ENCODE data around the gene LGSN. TPM values are rescaled to one million over a fixed set of nuclear protein-coding genes. Genes with fewer than 3 reads are reported as not detected.
"Not testable (repeated sequence)": the region's sequence is repeated elsewhere in the genome, so short reads cannot be mapped to it uniquely, and the experiment has no call there.

The LGSN gene, protein sequence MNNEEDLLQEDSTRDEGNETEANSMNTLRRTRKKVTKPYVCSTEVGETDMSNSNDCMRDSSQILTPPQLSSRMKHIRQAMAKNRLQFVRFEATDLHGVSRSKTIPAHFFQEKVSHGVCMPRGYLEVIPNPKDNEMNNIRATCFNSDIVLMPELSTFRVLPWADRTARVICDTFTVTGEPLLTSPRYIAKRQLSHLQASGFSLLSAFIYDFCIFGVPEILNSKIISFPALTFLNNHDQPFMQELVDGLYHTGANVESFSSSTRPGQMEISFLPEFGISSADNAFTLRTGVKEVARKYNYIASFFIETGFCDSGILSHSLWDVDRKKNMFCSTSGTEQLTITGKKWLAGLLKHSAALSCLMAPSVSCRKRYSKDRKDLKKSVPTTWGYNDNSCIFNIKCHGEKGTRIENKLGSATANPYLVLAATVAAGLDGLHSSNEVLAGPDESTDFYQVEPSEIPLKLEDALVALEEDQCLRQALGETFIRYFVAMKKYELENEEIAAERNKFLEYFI
- not detected for polyA plus RNA-seq (2012; ENCODE audit: insufficient read depth, insufficient read length)

DNA sequence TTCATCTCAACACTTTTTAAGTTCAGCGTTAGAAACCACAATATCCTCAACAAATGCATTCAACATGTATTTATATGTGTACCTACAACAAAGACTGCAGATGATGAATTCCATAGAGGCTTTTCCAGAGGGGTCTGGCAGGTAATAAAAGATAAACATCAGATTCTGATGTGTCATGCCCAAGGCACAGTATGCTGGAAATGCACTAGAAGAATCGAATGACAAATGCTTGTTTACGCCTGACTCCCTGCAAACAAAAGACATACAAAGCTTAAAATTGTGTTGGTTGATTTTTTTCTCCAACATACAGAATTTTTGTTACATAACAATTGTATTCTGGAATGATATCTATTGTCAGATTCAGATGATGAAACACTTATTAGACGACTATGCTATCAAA lies at the start of gene LGSN:
LGSN (minus strand) TSS at position 45 of the 400 bp plus-strand sequence; CDS start at position 5, 40 bp downstream.
- DNase-seq (ENCODE audit: low read depth, low spot score) = no peak
- no peak within 1 kb of the TSS for H3K4me3 ChIP-seq (ENCODE audit: low read length)

- DNase-seq (ENCODE audit: low read depth, low spot score) = no peak
- H3K4me3 ChIP-seq (ENCODE audit: low read length) = no peak overlapping the region
Observed at GRCh38 chr6:63368347-63368746, 48.6 kb upstream of the LGSN start.

GRCh38 chr6:63362500-63363120 lies 42.8 kb upstream of the LGSN start:
- not testable (repeated sequence) for DNase-seq (ENCODE audit: low read depth, low spot score); H3K4me3 ChIP-seq (ENCODE audit: low read length)

GRCh38 chr6:63357384-63357783 lies 37.6 kb upstream of the LGSN start:
- DNase-seq (ENCODE audit: low read depth, low spot score) = not testable (repeated sequence)

GRCh38 chr6:63355632-63356031 lies 35.8 kb upstream of the LGSN start:
- no peak overlapping the region for H3K4me3 ChIP-seq (ENCODE audit: low read length)

More at GRCh38 chr6:63357384-63357783, 37.6 kb upstream of the LGSN start:
- H3K4me3 ChIP-seq (ENCODE audit: low read length) = not testable (repeated sequence)

DNA sequence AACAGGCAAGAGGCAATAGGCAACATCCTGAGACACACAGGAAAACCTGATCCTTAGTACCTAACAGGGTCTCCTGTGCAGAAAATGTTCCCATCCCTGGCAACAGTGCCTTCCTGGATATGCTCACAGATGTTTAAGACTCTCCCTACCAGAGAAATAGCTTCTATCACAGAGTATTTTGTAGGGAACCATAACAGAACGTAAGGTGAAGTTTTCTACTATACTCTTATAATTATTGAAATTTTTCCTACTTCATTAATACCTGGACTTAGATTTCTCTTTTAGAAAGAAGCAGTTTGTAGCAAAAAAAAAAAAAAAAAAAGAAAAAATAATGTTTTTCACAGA lies 33.5 kb upstream of the LGSN start:
- H3K4me3 ChIP-seq (ENCODE audit: low read length) = no peak overlapping the region
- DNase-seq (ENCODE audit: low read depth, low spot score) = no peak

More at GRCh38 chr6:63355632-63356031, 35.8 kb upstream of the LGSN start:
- no peak for DNase-seq (ENCODE audit: low read depth, low spot score)

DNA sequence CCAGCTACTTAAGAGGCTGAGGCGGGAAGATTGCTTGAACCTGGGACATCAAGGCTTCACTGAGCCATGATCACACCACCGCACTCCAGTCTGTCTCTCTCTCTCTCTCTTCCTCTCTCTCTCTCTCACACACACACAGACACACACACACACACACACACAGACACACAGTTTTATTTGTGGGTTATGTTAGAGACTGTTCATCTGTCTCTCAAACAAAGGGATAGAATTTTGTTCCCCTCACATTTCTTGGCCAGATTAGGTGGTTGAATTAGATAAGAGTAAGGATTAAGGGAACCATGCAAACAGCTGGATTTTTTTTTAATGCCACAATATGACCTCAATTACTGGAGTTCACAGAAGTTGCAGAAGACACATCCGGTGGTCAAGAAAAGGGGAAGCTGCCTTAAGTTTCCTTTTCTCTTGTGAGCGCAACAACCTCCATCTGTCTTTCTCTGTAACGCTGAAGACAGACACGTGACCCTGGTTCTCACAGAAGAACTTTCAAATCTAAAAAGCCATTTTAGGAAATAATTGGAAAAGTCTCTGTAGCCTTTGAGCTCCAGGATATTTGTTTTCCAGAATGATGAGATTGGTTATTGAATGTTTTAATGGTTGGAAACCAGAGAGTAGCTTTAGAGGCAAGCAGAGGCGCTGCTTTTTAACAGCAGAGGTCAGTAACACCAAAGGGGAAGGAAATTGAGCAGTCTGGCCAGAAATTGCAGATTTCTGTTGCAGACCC lies 32.9 kb upstream of the LGSN start:
- H3K4me3 ChIP-seq (ENCODE audit: low read length) = no peak overlapping the region
- no peak for DNase-seq (ENCODE audit: low read depth, low spot score)

DNA sequence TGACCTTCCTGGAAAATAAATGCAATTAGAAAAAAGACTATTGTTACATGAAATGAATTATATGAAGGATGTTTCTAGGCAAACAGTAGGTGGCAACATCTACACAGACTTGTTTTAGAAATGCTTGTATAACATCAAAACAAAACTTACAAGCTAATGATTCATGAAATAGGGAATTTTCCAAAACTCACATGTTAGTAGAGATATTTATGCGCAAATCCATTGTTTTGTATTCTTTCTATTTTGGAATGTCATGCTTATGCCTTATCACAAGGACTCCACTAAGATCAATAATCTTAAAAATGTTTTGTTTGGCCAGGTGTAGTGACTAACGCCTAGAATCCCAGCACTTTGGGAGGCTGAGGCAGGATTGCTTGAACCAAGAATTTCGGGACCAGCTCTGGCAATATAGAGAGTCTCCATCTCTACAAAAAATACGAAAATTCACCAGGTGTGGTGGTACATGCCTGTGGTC lies 32.3 kb upstream of the LGSN start:
- DNase-seq (ENCODE audit: low read depth, low spot score) = peak; percentile 28
- no peak overlapping the region for H3K4me3 ChIP-seq (ENCODE audit: low read length)

GRCh38 chr6:63349401-63349800 lies 29.6 kb upstream of the LGSN start:
- DNase-seq (ENCODE audit: low read depth, low spot score) = no peak
- no peak overlapping the region for H3K4me3 ChIP-seq (ENCODE audit: low read length)

DNA sequence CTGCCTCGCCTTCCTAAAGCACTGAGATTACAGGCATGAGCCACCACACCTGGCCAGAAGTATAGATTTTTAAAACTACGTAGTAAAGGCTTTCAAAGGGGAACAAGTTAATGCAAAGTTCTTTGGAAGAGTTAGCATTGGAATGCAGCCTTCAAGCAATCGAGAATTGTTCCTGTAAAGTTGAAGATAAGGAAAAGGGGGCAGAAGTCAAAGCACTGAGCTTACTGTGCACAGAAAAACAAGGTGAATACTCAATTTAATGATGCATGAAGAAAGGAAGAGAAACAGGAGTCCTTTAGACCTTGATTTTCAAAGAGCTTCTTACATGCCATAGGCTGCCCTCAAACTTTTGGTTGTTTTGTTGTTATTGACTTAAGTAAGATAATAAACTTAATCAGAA lies 29.1 kb upstream of the LGSN start:
- DNase-seq (ENCODE audit: low read depth, low spot score) = no peak
- H3K4me3 ChIP-seq (ENCODE audit: low read length) = no peak overlapping the region

DNA sequence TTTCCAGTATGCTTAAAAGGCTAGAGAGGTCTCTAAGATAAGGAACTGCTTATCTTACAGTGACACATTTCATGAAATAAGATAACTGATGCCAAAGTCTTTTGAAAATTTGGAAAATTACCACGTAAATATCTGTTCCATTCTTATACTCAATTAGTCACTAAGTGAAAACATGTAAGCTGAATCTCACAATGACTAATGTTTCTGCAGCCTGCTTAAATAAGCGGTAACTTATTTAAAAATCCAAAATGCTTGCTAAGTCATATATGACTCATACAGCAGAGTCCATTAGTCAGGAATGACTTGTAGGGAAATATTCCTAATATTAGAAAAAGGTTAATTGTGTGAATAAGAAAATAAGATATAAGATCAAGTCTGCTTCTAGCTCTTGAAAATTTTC lies 27.8 kb upstream of the LGSN start:
- DNase-seq (ENCODE audit: low read depth, low spot score) = no peak

GRCh38 chr6:63346217-63346835 lies 26.5 kb upstream of the LGSN start:
- DNase-seq (ENCODE audit: low read depth, low spot score) = no peak
- H3K4me3 ChIP-seq (ENCODE audit: low read length) = no peak overlapping the region

More for the DNA sequence above, 27.8 kb upstream of the LGSN start:
- H3K4me3 ChIP-seq (ENCODE audit: low read length) = no peak overlapping the region

DNA sequence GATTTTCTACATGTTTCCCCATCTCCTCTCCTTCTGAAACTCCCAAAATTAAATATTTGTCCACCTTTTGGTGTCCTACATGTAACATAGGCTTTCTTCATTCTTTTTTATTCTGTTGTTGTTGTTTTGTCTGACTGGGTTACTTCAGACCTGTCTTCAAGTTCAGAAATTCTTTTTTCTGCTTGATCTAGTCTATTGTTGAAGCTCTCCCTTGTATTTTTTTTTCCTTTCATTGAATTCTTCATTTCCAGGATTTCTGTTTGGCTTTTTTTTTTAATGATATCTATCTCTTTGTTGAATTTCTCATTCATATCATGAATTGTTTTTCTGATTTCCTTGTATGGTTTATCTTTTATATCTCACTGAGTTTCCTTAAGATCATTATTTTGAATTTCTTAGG lies 20.6 kb upstream of the LGSN start:
- no peak for DNase-seq (ENCODE audit: low read depth, low spot score)
- H3K4me3 ChIP-seq (ENCODE audit: low read length) = no peak overlapping the region

- not testable (repeated sequence) for DNase-seq (ENCODE audit: low read depth, low spot score); H3K4me3 ChIP-seq (ENCODE audit: low read length)
Observed at GRCh38 chr6:63334652-63335051, 14.9 kb upstream of the LGSN start.

DNA sequence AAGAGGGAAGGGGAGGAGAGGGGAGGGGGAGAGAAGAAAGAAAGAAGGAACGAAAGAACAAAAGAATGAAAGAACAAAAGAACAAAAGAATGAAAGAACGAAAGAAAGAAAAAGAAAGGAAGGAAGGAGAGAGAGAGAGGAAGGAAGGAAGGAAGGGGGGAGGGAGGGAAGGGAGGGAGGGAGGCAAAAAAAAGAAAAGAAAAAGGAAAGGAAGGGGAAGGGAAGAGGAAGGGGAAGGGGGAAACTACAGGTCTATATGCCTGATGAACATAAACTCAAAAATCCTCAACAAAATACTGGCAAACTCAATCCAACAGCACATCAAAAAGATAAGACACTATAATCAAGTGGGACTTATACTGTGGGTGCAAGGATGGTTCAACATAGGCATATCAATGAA lies 13.7 kb upstream of the LGSN start:
- no peak overlapping the region for H3K4me3 ChIP-seq (ENCODE audit: low read length)
- DNase-seq (ENCODE audit: low read depth, low spot score) = no peak

DNA sequence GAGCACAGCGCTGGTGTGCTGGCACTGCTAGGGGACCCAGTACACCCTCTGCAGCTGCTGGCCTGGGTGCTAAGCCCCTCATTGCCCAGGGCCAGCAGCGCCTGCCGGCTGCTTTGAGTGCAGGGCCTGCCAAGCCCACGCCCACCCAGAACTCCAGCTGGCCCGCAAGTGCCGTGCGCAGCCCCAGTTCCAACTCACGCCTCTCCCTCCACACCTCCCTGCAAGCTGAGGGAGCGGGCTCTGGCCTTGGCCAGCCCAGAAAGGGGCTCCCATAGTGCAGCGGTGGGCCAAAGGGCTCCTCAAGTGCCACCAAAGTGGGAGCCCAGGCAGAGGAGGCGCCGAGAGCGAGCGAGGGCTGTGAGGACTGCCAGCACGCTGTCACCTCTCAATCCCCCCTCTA lies 6.8 kb upstream of the LGSN start:
- not testable (repeated sequence) for DNase-seq (ENCODE audit: low read depth, low spot score); H3K4me3 ChIP-seq (ENCODE audit: low read length)

- H3K4me3 ChIP-seq (ENCODE audit: low read length) = no peak overlapping the region
- no peak for DNase-seq (ENCODE audit: low read depth, low spot score)
Observed at GRCh38 chr6:63322981-63323380, 3.2 kb upstream of the LGSN start.

- DNase-seq (ENCODE audit: low read depth, low spot score) = no peak
- H3K4me3 ChIP-seq (ENCODE audit: low read length) = no peak overlapping the region
Observed at GRCh38 chr6:63321821-63322220, 2.0 kb upstream of the LGSN start.

GRCh38 chr6:63317641-63318040 lies 2.1 kb downstream of the LGSN start:
- no peak overlapping the region for H3K4me3 ChIP-seq (ENCODE audit: low read length)
- no peak for DNase-seq (ENCODE audit: low read depth, low spot score)
